Measurements from ENCODE around the gene VAPA.

The VAPA gene

GRCh38 chr18:9870431-9871008, 43.3 kb upstream of the VAPA start:
- H3K4me3 ChIP-seq (ENCODE audit: low read length): no peak overlapping the region
- TF ChIP-seq CTCF (conservative IDR thresholded peaks at IDR 0.05; ENCODE audit: low read depth, low read length): no peak
- DNase-seq (ENCODE audit: low read depth): no peak

- DNase-seq (ENCODE audit: low read depth): no peak
- no peak overlapping the region for H3K4me3 ChIP-seq (ENCODE audit: low read length)
- no peak for TF ChIP-seq CTCF (conservative IDR thresholded peaks at IDR 0.05; ENCODE audit: low read depth, low read length)
Observed at GRCh38 chr18:9871244-9871746, 42.5 kb upstream of the VAPA start.

DNA sequence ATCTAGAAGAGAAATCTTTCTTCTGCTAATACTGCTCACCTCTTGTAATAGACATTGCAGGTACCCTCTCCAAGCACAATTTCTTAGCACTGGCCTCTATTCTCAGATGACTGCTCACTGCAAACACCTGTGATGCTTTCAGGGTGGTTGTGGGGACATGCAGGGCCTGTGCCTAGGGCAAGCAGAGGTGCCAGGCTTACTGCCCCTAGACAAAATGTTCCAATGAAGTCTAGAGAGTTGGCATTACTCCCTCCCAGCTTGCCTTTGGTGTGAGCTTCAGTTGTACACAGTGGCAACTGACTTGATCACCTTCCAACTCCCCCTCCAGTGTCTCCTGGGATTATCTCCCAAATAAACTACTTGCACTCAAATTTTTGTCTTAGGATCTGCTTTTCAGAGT, 41.0 kb upstream of the VAPA start:
- no peak for TF ChIP-seq CTCF (conservative IDR thresholded peaks at IDR 0.05; ENCODE audit: low read depth, low read length)
- no peak for DNase-seq (ENCODE audit: low read depth)
- no peak overlapping the region for H3K4me3 ChIP-seq (ENCODE audit: low read length)

GRCh38 chr18:9874728-9875127, 39.1 kb upstream of the VAPA start:
- H3K4me3 ChIP-seq (ENCODE audit: low read length): no peak overlapping the region
- TF ChIP-seq CTCF (conservative IDR thresholded peaks at IDR 0.05; ENCODE audit: low read depth, low read length): no peak
- no peak for DNase-seq (ENCODE audit: low read depth)

GRCh38 chr18:9876212-9876866, 37.5 kb upstream of the VAPA start:
- DNase-seq (ENCODE audit: low read depth): no peak
- H3K4me3 ChIP-seq (ENCODE audit: low read length): peak overlapping the region; percentile 32

DNA sequence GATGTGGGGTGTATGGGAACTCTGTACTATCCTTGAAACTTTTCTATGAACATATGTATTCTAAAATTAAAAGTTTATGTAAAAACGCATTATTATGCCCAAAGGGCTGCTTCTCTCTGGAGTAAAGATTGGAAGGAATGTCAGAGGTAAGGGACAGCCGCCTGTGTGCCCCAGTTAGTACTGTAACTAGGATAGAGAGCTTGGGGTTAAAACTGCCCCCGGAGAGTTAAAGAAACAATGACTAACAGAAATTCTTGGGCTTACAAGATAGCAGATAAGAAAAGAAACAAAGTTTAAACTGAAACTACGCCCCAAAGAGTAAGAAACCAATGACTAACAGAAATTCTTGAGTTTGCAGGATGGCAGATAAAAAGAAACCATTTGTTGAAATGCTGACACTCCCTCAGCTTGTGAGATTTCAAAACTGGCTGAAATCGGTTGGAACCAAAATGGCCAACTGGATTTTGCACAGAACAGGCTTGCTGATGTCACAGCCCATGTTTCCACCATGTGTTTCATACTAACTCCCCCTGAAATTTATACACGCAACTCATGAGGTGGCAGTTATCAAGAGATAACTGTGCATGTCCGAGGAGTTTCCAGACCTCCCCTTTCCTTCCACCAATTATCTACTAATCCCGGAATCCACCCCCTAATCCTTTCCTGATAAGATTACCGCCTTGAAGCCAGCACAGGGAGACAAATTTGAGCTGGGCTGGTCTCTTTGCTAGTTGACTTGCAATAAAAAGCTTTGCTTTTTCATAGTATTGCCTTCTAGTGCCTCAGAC, 36.8 kb upstream of the VAPA start:
- peak overlapping the region; percentile 32 for H3K4me3 ChIP-seq (ENCODE audit: low read length)
- no peak for TF ChIP-seq CTCF (conservative IDR thresholded peaks at IDR 0.05; ENCODE audit: low read depth, low read length)
- DNase-seq (ENCODE audit: low read depth): peak; percentile 75

More at GRCh38 chr18:9876212-9876866, 37.5 kb upstream of the VAPA start:
- no peak for TF ChIP-seq CTCF (conservative IDR thresholded peaks at IDR 0.05; ENCODE audit: low read depth, low read length)
